Naive B cell (primary cell): ENCODE results near the gene HYAL3. TPM values are rescaled to one million over a fixed set of nuclear protein-coding genes. Genes with fewer than 3 reads are reported as not detected.
A peak's percentile ranks its signal among the peaks of the same experiment; 100 is the strongest.
"Not testable (repeated sequence)": the region's sequence is repeated elsewhere in the genome, so short reads cannot be mapped to it uniquely, and the experiment has no call there.

Experiments used
- ATAC-seq, 2 donors: fragments of 150-1000 bp; cut with Tn5 transposase; 2 replicates each; pipeline ENCODE4 v1.10.0; 2021; ENCODE audit warnings: low read depth in 2 of 2, mild to moderate bottlenecking in 2 of 2, moderate library complexity in 2 of 2
- DNase-seq: peaks from one replicate; pipeline ENCODE4 v3.0.0; 2022
- H3K27ac Mint-ChIP-seq, 6 donors: one replicate each; pipeline ENCODE4 v1.8.0; 2020 to 2022; ENCODE audit warnings: mild to moderate bottlenecking in 6 of 6, mixed read lengths in 6 of 6, moderate library complexity in 5 of 6, inconsistent platforms in 2 of 6
- H3K27me3 Mint-ChIP-seq, 3 donors: one replicate each; pipeline ENCODE4 v1.8.0; 2021 to 2022; ENCODE audit warnings: mixed read lengths in 3 of 3, mild to moderate bottlenecking in 1 of 3
- H3K36me3 Mint-ChIP-seq, 2 donors: one replicate each; pipeline ENCODE4 v1.8.0; 2020 to 2022; ENCODE audit warnings: mixed read lengths in 2 of 2, inconsistent platforms in 1 of 2, mild to moderate bottlenecking in 1 of 2
- H3K4me1 Mint-ChIP-seq, 3 donors: one replicate each; pipeline ENCODE4 v1.8.0; 2020 to 2022; ENCODE audit warnings: mixed read lengths in 3 of 3, inconsistent platforms in 1 of 3, mild to moderate bottlenecking in 1 of 3, moderate library complexity in 1 of 3
- H3K4me3 Mint-ChIP-seq, 8 donors: one replicate each; pipeline ENCODE4 v1.8.0; 2020 to 2022; ENCODE audit warnings: mild to moderate bottlenecking in 8 of 8, mixed read lengths in 8 of 8, moderate library complexity in 8 of 8, inconsistent platforms in 2 of 8
- H3K9me3 Mint-ChIP-seq, 7 donors: one replicate each; pipeline ENCODE4 v1.8.0; 2020 to 2022; ENCODE audit warnings: mixed read lengths in 7 of 7, mild to moderate bottlenecking in 5 of 7, inconsistent platforms in 2 of 7, moderate library complexity in 1 of 7
- polyA plus RNA-seq, 6 donors: library from polyadenylated mRNA; unstranded; fragments of 300-500 nt; fragmentation: Illumina TruSeq; gene quantifications; one replicate each; pipeline ENCODE4 v1.2.3, GENCODE V29; 2021; ENCODE audit warnings: low read depth in 6 of 6

The HYAL3 gene
- polyA plus RNA-seq, 6 donors from 2014 or later = 0.93 to 2.8 (median 1.6) TPM; not detected in 1

GRCh38 chr3:50317300-50317699 is 18.1 kb upstream of the HYAL3 start:
- no peaks in the 10 kb centered on the region for H3K27me3 Mint-ChIP-seq
- H3K4me1 Mint-ChIP-seq = peaks cover 17 to 34% (median 26%) of the 10 kb centered on the region in 3 donors
- H3K27ac Mint-ChIP-seq = no peak overlapping the region
- peak overlapping the region in 1 of 8 donors; percentile 65 for H3K4me3 Mint-ChIP-seq
- no peaks in the 10 kb centered on the region for H3K36me3 Mint-ChIP-seq
- ATAC-seq (no peak), DNase-seq (no peak)
- H3K9me3 Mint-ChIP-seq = no peaks in the 10 kb centered on the region

- Mint-ChIP-seq H3K27me3 (no peaks in the 10 kb centered on the region), H3K9me3 (no peaks in the 10 kb centered on the region), H3K36me3 (no peaks in the 10 kb centered on the region), H3K4me3 (peak overlapping the region in 1 of 8 donors; percentile 77), H3K4me1 (peaks cover 16 to 34% (median 26%) of the 10 kb centered on the region in 3 donors), H3K27ac (peak overlapping the region in 1 of 6 donors; percentile 51)
- DNase-seq = no peak
- ATAC-seq = no peak
These were observed 17.5 kb upstream of the HYAL3 start for GRCh38 chr3:50316657-50317242.

- DNase-seq = no peak
- ATAC-seq = no peak
- Mint-ChIP-seq H3K27ac (no peak overlapping the region), H3K36me3 (no peaks in the 10 kb centered on the region), H3K9me3 (peaks cover 0 to 3% (median 0%) of the 10 kb centered on the region in 7 donors), H3K4me1 (peaks cover 10 to 22% (median 17%) of the 10 kb centered on the region in 3 donors), H3K27me3 (no peaks in the 10 kb centered on the region), H3K4me3 (peak overlapping the region in 1 of 8 donors; percentile 9)
These were observed 15.6 kb upstream of the HYAL3 start for GRCh38 chr3:50314816-50315215.

- peaks cover 10 to 18% (median 15%) of the 10 kb centered on the region in 3 donors for H3K4me1 Mint-ChIP-seq
These were observed 15.1 kb upstream of the HYAL3 start for GRCh38 chr3:50314342-50314741.

GRCh38 chr3:50312041-50312440 is 12.8 kb upstream of the HYAL3 start:
- H3K27me3 Mint-ChIP-seq, H3K4me1 Mint-ChIP-seq, H3K36me3 Mint-ChIP-seq, H3K9me3 Mint-ChIP-seq, ATAC-seq, H3K27ac Mint-ChIP-seq, DNase-seq, H3K4me3 Mint-ChIP-seq: not testable (repeated sequence)

More at GRCh38 chr3:50314342-50314741, 15.1 kb upstream of the HYAL3 start:
- Mint-ChIP-seq H3K36me3 (no peaks in the 10 kb centered on the region), H3K27me3 (no peaks in the 10 kb centered on the region), H3K27ac (peak overlapping the region in 1 of 6 donors; percentile 53), H3K9me3 (peaks cover 0 to 4% (median 0%) of the 10 kb centered on the region in 7 donors), H3K4me3 (no peak overlapping the region)
- DNase-seq (no peak), ATAC-seq (no peak)

- H3K36me3 Mint-ChIP-seq = no peaks in the 10 kb centered on the region
- no peak overlapping the region for H3K4me3 Mint-ChIP-seq
- H3K9me3 Mint-ChIP-seq = peaks cover 0 to 4% (median 0%) of the 10 kb centered on the region in 7 donors
- H3K27ac Mint-ChIP-seq = peak overlapping the region in 1 of 6 donors; percentile 56
- no peaks in the 10 kb centered on the region for H3K27me3 Mint-ChIP-seq
- no peak for ATAC-seq
- H3K4me1 Mint-ChIP-seq = peaks cover 7 to 10% (median 10%) of the 10 kb centered on the region in 3 donors
- no peak for DNase-seq
These were observed 5.4 kb upstream of the HYAL3 start for GRCh38 chr3:50304601-50305000.

GRCh38 chr3:50303013-50303815 is 4.0 kb upstream of the HYAL3 start, which contains the start of gene HYAL1:
TSS of gene HYAL1 (minus strand) at chr3:50303574. CDS start at chr3:50302956, 618 bp downstream.
- Mint-ChIP-seq H3K4me3 (no peak within 1 kb of the TSS), H3K27ac (peak within 1 kb of the TSS in 2 of 6 donors; percentile 56 to 62), H3K4me1 (peaks cover 14 to 22% (median 21%) of the 10 kb centered on the region in 3 donors), H3K27me3 (no peaks in the 10 kb centered on the region), H3K36me3 (no peaks in the 10 kb centered on the region), H3K9me3 (no peaks in the 10 kb centered on the region)
- no peak for ATAC-seq
- DNase-seq = no peak

GRCh38 chr3:50302095-50303012 is 3.1 kb upstream of the HYAL3 start:
- H3K27me3 Mint-ChIP-seq = no peaks in the 10 kb centered on the region

GRCh38 chr3:50300681-50301254 is 1.6 kb upstream of the HYAL3 start:
- Mint-ChIP-seq H3K4me3 (peak overlapping the region in 6 of 8 donors; percentile 39 to 97 (median 88)), H3K27ac (peak overlapping the region in 4 of 6 donors; percentile 96 to 100 (median 99))
- ATAC-seq = no peak

More at GRCh38 chr3:50302095-50303012, 3.1 kb upstream of the HYAL3 start:
- Mint-ChIP-seq H3K9me3 (no peaks in the 10 kb centered on the region), H3K27ac (peak overlapping the region in 2 of 6 donors; percentile 22 to 56), H3K4me1 (peaks cover 18 to 30% (median 26%) of the 10 kb centered on the region in 3 donors), H3K4me3 (peak overlapping the region in 1 of 8 donors; percentile 30), H3K36me3 (no peaks in the 10 kb centered on the region)
- ATAC-seq (no peak), DNase-seq (no peak)

GRCh38 chr3:50299929-50300680 is 900 bp upstream of the HYAL3 start:
- Mint-ChIP-seq H3K36me3 (no peaks in the 10 kb centered on the region), H3K4me3 (peak overlapping the region; percentile 84 to 99 (median 98)), H3K27me3 (no peaks in the 10 kb centered on the region), H3K9me3 (no peaks in the 10 kb centered on the region), H3K4me1 (peaks cover 18 to 31% (median 26%) of the 10 kb centered on the region in 3 donors), H3K27ac (peak overlapping the region; percentile 96 to 100 (median 99))
- DNase-seq (no peak), ATAC-seq (no peak)

More at GRCh38 chr3:50300681-50301254, 1.6 kb upstream of the HYAL3 start:
- Mint-ChIP-seq H3K4me1 (peaks cover 18 to 31% (median 26%) of the 10 kb centered on the region in 3 donors), H3K27me3 (no peaks in the 10 kb centered on the region), H3K9me3 (no peaks in the 10 kb centered on the region), H3K36me3 (no peaks in the 10 kb centered on the region)
- no peak for DNase-seq

- no peak for ATAC-seq
- H3K36me3 Mint-ChIP-seq = no peaks in the 10 kb centered on the region
- peaks cover 18 to 31% (median 26%) of the 10 kb centered on the region in 3 donors for H3K4me1 Mint-ChIP-seq
- no peaks in the 10 kb centered on the region for H3K27me3 Mint-ChIP-seq
- H3K4me3 Mint-ChIP-seq = peak overlapping the region; percentile 84 to 99 (median 98)
- no peaks in the 10 kb centered on the region for H3K9me3 Mint-ChIP-seq
- no peak for DNase-seq
- H3K27ac Mint-ChIP-seq = peak overlapping the region; percentile 96 to 100 (median 99)
These were observed 378 bp upstream of the HYAL3 start for GRCh38 chr3:50299638-50299928.
